Measurements from ENCODE around the gene PIP4K2C. TPM values are rescaled to one million over a fixed set of nuclear protein-coding genes. Genes with fewer than 3 reads are reported as not detected.
A peak's percentile ranks its signal among the peaks of the same experiment; 100 is the strongest.
"Not testable (repeated sequence)": the region's sequence is repeated elsewhere in the genome, so short reads cannot be mapped to it uniquely, and the experiment has no call there.

Gene PIP4K2C
- total RNA-seq, 1 donor from 2014 or later, result 12.4 TPM

GRCh38 chr12:57614178-57614947 is 23.4 kb downstream of the PIP4K2C start:
- intact Hi-C loops (cut with DNase I), result no loop called here
- peak; percentile 58 for DNase-seq
- ATAC-seq (ENCODE audit: poor library complexity), result no peak

- DNase-seq (no peak), ATAC-seq (ENCODE audit: poor library complexity) (no peak)
- intact Hi-C loops (cut with DNase I), result no loop called here
Measured at GRCh38 chr12:57614948-57615500, 24.0 kb downstream of the PIP4K2C start.

GRCh38 chr12:57615637-57616036 is 24.6 kb downstream of the PIP4K2C start:
- ATAC-seq (ENCODE audit: poor library complexity) (no peak), DNase-seq (no peak)
- intact Hi-C loops (cut with DNase I), result no loop called here

GRCh38 chr12:57616383-57617101 is 25.6 kb downstream of the PIP4K2C start:
- DNase-seq (no peak), ATAC-seq (ENCODE audit: poor library complexity) (no peak)
- intact Hi-C loops (cut with DNase I), result no loop called here

- intact Hi-C loops (cut with DNase I), result no loop called here
- no peak for ATAC-seq (ENCODE audit: poor library complexity)
- DNase-seq, result no peak
Measured at GRCh38 chr12:57617942-57618341, 26.9 kb downstream of the PIP4K2C start.

GRCh38 chr12:57618431-57618830 is 27.4 kb downstream of the PIP4K2C start:
- intact Hi-C loops (cut with DNase I); DNase-seq: not testable (repeated sequence)

GRCh38 chr12:57618966-57619433 is 28.0 kb downstream of the PIP4K2C start:
- intact Hi-C loops (cut with DNase I), result no loop called here
- no peak for ATAC-seq (ENCODE audit: poor library complexity)
- DNase-seq, result no peak

More at GRCh38 chr12:57618431-57618830, 27.4 kb downstream of the PIP4K2C start:
- ATAC-seq (ENCODE audit: poor library complexity), result not testable (repeated sequence)

GRCh38 chr12:57619434-57620244 is 28.6 kb downstream of the PIP4K2C start:
- ATAC-seq (ENCODE audit: poor library complexity) (no peak), DNase-seq (no peak)
- intact Hi-C loops (cut with DNase I), result loop anchor here (10.0 kb wide), 1 partner anchor 145 kb away; the partner anchor contains the start of gene ARHGAP9

- intact Hi-C loops (cut with DNase I), result loop anchor here (10.0 kb wide), 1 partner anchor 146 kb away; the partner anchor contains the start of gene ARHGAP9
- DNase-seq, result no peak
- ATAC-seq (ENCODE audit: poor library complexity), result no peak
Measured at GRCh38 chr12:57620245-57620935, 29.4 kb downstream of the PIP4K2C start.

- intact Hi-C loops (cut with DNase I), result loop anchor here (10.0 kb wide), 1 partner anchor 146 kb away; the partner anchor contains the start of gene ARHGAP9
- DNase-seq (no peak), ATAC-seq (ENCODE audit: poor library complexity) (peak; percentile 18)
Measured at GRCh38 chr12:57620936-57621496, 30.0 kb downstream of the PIP4K2C start.

- intact Hi-C loops (cut with DNase I), result loop anchor here (10.0 kb wide), 1 partner anchor 147 kb away; the partner anchor contains the start of gene ARHGAP9
- ATAC-seq (ENCODE audit: poor library complexity), result peak; percentile 84
- peak; percentile 80 for DNase-seq
Measured at GRCh38 chr12:57621497-57622292, 30.7 kb downstream of the PIP4K2C start.

GRCh38 chr12:57622293-57623245 is 31.6 kb downstream of the PIP4K2C start:
- DNase-seq, result no peak
- ATAC-seq (ENCODE audit: poor library complexity), result no peak
- intact Hi-C loops (cut with DNase I), result loop anchor here (10.0 kb wide), 1 partner anchor 148 kb away; the partner anchor contains the start of gene ARHGAP9

GRCh38 chr12:57623385-57623784 is 32.4 kb downstream of the PIP4K2C start:
- intact Hi-C loops (cut with DNase I), result loop anchor here (10.0 kb wide), 1 partner anchor 149 kb away; the partner anchor contains the start of gene ARHGAP9
- no peak for ATAC-seq (ENCODE audit: poor library complexity)

GRCh38 chr12:57623811-57624390 is 32.9 kb downstream of the PIP4K2C start:
- intact Hi-C loops (cut with DNase I), result loop anchor here (2.0 to 10.0 kb wide), 2 partner anchors 43 to 149 kb away; partner anchors contain the start of gene ARHGAP9
- no peak for DNase-seq
- ATAC-seq (ENCODE audit: poor library complexity), result no peak

More at GRCh38 chr12:57623385-57623784, 32.4 kb downstream of the PIP4K2C start:
- DNase-seq, result no peak

All from Right ventricle myocardium superior (tissue), 1 donor.